ENCODE measurements around the gene MYLK4.

DNA sequence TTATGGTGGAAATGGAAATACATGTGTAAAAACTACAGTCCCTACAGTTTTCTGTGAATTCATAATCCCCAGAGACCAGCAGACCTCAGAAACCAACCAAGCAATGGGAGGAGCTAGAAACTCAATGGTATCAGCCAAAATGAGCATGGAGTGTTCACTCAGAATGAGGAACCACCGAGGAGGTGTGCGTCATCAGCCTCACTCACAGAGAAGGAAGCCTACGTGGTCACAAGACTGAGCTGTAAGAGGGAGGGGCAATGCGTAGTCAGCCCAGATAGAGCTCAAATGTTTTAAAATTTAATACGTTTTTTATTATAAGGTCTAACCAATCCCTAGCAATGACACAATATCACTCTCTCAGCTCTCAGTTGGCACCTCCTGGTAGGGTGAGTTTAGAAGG lies 17.4 kb downstream of the MYLK4 start:
- no peak for TF ChIP-seq EZH2 (IDR thresholded peaks at IDR 0.05; ENCODE audit: insufficient read depth, low read length)
- TF ChIP-seq, protein P1, sequence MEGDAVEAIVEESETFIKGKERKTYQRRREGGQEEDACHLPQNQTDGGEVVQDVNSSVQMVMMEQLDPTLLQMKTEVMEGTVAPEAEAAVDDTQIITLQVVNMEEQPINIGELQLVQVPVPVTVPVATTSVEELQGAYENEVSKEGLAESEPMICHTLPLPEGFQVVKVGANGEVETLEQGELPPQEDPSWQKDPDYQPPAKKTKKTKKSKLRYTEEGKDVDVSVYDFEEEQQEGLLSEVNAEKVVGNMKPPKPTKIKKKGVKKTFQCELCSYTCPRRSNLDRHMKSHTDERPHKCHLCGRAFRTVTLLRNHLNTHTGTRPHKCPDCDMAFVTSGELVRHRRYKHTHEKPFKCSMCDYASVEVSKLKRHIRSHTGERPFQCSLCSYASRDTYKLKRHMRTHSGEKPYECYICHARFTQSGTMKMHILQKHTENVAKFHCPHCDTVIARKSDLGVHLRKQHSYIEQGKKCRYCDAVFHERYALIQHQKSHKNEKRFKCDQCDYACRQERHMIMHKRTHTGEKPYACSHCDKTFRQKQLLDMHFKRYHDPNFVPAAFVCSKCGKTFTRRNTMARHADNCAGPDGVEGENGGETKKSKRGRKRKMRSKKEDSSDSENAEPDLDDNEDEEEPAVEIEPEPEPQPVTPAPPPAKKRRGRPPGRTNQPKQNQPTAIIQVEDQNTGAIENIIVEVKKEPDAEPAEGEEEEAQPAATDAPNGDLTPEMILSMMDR (IDR thresholded peaks at IDR 0.05; ENCODE audit: insufficient read depth, low read depth, low read length) = no peak

Data from astrocyte (in vitro differentiated cells and primary cell).